ENCODE measurements around the gene NELL1.

- TF ChIP-seq PAX5 (IDR thresholded peaks at IDR 0.05; ENCODE audit: insufficient read depth, low read length, severe bottlenecking) (no peak), POLR2A (IDR thresholded peaks at IDR 0.05; ENCODE audit: low read depth, low read length) (no peak), POLR2AphosphoS5 (IDR thresholded peaks at IDR 0.05; ENCODE audit: low read depth, low read length) (no peak), TAF1 (IDR thresholded peaks at IDR 0.05; ENCODE audit: low read depth, low read length) (no peak), SPI1 (IDR thresholded peaks at IDR 0.05; ENCODE audit: low read depth, low read length) (no peak)
Measured at GRCh38 chr11:21056644-21057043, 387.3 kb downstream of the NELL1 start.
